Astrocyte of the spinal cord (primary cell): ENCODE measurements around the gene ATP8B2.
"Not testable (repeated sequence)": the region's sequence is repeated elsewhere in the genome, so short reads cannot be mapped to it uniquely, and the experiment has no call there.

Source experiments
- DNase-seq: peaks from one replicate; pipeline ENCODE4 v3.0.0; 2011; ENCODE audit warnings: low read depth, low spot score
- H3K4me3 ChIP-seq: 2 replicates; pipeline ENCODE4 v1.5.1; 2011; ENCODE audit warnings: low read depth, mild to moderate bottlenecking, low read length, moderate library complexity
- in situ Hi-C: cut with HindIII; loops from 2 replicates; pipeline ENCODE4 v1.10.0; 2017; ENCODE audit warnings: low sequenced_read_pairs
- TF ChIP-seq, protein P1 (sequence below): IDR thresholded peaks from 2 replicates; pipeline ENCODE4 v1.5.1; 2012; ENCODE audit warnings: low read depth, mild to moderate bottlenecking, low read length, inconsistent platforms

The ATP8B2 gene, protein sequence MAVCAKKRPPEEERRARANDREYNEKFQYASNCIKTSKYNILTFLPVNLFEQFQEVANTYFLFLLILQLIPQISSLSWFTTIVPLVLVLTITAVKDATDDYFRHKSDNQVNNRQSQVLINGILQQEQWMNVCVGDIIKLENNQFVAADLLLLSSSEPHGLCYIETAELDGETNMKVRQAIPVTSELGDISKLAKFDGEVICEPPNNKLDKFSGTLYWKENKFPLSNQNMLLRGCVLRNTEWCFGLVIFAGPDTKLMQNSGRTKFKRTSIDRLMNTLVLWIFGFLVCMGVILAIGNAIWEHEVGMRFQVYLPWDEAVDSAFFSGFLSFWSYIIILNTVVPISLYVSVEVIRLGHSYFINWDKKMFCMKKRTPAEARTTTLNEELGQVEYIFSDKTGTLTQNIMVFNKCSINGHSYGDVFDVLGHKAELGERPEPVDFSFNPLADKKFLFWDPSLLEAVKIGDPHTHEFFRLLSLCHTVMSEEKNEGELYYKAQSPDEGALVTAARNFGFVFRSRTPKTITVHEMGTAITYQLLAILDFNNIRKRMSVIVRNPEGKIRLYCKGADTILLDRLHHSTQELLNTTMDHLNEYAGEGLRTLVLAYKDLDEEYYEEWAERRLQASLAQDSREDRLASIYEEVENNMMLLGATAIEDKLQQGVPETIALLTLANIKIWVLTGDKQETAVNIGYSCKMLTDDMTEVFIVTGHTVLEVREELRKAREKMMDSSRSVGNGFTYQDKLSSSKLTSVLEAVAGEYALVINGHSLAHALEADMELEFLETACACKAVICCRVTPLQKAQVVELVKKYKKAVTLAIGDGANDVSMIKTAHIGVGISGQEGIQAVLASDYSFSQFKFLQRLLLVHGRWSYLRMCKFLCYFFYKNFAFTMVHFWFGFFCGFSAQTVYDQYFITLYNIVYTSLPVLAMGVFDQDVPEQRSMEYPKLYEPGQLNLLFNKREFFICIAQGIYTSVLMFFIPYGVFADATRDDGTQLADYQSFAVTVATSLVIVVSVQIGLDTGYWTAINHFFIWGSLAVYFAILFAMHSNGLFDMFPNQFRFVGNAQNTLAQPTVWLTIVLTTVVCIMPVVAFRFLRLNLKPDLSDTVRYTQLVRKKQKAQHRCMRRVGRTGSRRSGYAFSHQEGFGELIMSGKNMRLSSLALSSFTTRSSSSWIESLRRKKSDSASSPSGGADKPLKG

DNA sequence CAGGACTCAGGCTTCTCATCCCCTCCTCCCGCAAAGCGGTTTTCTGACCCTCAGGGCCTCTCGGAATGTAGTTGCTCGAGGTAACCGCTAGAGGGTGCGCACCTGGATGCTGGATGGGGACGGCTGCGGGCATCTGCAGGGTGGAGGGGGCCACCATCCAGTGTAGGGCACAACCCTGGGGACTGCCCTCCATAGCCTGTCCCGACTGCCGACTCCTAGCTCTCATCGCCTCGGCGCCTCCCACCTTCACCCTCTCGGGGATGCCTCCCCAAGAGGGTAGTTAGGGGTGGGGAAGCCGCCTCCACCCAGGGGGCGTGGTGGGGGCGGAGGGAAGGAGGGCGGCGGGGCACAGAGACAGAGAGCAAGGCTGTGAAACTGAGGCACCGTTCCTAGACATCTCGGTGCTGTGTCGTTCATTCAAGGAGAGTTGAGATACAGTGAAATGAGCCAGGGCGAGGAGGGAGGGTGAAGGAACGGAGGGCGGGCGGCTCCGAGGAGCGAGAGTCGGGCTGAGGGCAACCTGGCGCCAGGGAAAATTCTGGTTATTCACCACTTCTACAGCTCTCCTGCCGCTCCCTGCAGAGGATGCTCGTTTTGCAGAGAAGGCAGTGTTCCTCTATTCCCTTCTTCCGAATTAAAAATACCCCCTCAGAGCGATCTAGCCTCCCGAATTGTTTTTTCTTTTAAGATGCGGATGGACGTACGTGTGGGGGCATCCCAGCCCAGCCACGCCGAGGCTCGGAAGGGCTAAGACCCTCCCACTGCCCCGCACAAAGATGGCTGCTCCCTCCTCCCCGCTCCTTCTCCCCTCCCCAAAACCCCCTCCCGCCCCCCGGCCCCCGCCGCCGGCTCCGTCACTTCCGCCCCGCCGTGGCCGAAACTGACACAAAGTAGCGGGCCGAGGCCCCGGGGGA is at the start of gene ATP8B2:
Gene ATP8B2, plus strand, starts transcription at position 857 of the 914 bp plus-strand sequence. CDS start 2,617 bp downstream, outside the sequence.
- peak; percentile 75 for DNase-seq
- TF ChIP-seq, protein P1, sequence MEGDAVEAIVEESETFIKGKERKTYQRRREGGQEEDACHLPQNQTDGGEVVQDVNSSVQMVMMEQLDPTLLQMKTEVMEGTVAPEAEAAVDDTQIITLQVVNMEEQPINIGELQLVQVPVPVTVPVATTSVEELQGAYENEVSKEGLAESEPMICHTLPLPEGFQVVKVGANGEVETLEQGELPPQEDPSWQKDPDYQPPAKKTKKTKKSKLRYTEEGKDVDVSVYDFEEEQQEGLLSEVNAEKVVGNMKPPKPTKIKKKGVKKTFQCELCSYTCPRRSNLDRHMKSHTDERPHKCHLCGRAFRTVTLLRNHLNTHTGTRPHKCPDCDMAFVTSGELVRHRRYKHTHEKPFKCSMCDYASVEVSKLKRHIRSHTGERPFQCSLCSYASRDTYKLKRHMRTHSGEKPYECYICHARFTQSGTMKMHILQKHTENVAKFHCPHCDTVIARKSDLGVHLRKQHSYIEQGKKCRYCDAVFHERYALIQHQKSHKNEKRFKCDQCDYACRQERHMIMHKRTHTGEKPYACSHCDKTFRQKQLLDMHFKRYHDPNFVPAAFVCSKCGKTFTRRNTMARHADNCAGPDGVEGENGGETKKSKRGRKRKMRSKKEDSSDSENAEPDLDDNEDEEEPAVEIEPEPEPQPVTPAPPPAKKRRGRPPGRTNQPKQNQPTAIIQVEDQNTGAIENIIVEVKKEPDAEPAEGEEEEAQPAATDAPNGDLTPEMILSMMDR: peak; percentile 98
- peak within 1 kb of the TSS; percentile 62 for H3K4me3 ChIP-seq
- in situ Hi-C loops: no loop called here

DNA sequence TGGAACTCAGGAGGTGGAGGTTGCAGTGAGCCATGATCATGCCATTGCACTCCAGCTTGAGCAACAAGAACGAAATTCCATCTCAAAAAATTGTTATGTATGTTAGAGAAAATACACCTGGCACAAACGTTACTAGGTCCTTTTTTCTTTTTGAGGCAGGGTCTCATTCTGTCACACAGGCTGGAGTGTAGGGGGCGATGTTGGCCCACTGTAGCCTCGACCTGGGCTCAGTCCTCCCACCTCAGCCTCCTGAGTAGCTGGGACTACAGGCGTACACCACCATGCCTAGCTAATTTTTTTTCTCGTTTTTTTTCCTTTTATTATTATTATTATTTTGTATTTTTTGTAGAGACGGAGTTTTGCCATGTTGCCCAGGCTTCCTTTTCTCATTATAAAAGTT is 48.5 kb upstream of the ATP8B2 start:
- TF ChIP-seq, protein P1: peak; percentile 33
- no peak overlapping the region for H3K4me3 ChIP-seq
- DNase-seq: no peak
- in situ Hi-C loops: no loop called here

DNA sequence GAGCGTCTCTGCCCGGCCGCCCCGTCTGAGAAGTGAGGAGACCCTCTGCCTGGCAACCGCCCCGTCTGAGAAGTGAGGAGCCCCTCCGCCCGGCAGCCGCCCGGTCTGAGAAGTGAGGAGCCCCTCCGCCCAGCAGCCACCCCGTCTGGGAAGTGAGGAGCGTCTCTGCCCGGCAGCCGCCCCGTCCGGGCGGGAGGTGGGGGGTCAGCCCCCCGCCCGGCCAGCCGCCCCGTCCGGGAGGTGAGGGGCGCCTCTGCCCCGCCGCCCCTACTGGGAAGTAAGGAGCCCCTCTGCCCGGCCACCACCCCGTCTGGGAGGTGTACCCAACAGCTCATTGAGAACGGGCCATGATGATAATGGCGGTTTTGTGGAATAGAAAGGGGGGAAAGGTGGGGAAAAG is 37.7 kb upstream of the ATP8B2 start:
- DNase-seq, in situ Hi-C loops, H3K4me3 ChIP-seq: not testable (repeated sequence)

DNA sequence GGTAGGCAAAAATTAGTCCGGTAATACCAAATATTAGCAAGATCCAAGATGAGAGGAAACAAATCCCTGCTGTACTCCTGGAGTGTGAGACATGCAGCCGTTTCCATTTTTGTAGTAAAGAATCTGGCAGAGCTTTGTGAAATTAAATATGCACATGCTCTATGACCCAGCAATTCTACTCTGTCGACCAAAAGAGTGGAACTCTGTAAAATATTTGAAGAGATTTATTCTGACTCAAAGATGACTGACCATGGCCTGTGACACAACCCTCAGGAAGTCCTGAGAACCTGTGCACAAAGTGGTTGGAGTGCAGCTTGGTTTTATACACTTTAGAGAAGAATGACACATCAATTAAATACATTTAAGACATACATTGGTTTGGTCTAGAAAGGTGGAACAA is 36.7 kb upstream of the ATP8B2 start:
- no peak for DNase-seq
- TF ChIP-seq, protein P1: no peak
- H3K4me3 ChIP-seq: no peak overlapping the region
- in situ Hi-C loops: no loop called here

DNA sequence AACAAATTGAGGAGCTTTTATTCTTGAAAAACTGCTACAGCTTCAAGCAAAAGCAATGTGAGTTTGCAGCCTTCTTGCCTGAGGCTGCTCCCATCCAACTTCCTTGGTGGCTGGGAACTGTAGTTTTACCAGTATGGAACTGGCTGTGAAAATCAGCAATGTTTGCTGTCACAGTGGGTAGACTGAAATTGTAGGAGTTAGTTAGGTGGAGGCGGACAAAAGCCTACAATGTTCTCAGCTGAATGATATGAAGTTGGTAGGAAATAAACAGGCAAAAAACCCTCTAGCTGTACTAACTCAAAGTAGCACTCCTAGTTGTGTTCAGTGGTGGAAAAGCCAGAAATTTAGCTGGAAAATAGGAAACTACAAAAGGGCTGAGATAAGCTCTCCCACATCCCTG is 34.4 kb upstream of the ATP8B2 start:
- no peak for DNase-seq
- in situ Hi-C loops: no loop called here
- no peak overlapping the region for H3K4me3 ChIP-seq
- TF ChIP-seq, protein P1: no peak

DNA sequence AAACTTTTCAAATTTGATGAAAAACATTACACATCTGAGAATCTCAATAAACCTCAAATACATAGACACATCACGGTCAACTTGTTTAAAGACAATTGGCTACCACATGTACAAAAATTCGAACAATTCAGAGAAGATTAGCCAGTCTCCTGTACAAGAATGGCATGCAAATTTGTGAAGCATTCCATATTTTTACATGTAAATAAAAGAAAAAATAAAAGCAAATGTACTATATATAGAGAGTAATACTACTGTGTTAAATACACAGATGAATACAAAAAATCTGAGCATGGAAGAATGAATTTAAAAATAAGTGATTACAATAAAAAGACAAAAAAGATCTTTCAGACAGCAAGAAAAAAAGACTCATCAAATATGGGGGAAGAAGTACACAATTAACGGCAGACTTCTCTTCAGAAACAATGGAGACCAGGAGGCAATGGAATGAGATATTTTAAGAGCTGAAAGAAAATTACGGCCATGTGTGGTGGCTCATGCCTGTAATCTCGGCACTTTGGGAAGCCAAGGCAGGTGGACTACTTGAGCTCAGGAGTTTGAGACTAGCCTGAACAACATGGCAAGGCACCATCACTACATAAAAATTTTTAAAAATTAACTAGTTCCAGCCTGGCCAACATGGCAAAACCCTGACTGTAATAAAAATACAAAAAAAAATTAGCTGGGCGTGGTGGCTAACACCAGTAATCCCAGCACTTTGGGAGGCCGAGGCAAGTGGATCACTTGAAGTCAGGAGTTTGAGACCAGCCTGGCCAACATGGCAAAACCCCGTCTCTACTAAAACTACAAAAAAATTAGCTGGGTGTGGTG is 29.7 kb upstream of the ATP8B2 start:
- H3K4me3 ChIP-seq: no peak overlapping the region
- in situ Hi-C loops: no loop called here
- TF ChIP-seq, protein P1: no peak
- DNase-seq: no peak
